K562 (cell line): ENCODE measurements around the gene CLCN4. TPM values are rescaled to one million over a fixed set of nuclear protein-coding genes. Genes with fewer than 3 reads are reported as not detected.

ENCODE experiments used
- C11orf30 ChIP-seq: fragments of 450-650 bp; IDR thresholded peaks from 2 replicates; pipeline ENCODE4 v1.6.1; 2016; ENCODE audit warnings: low read depth, mild to moderate bottlenecking
- DACH1 ChIP-seq: fragments of 450-650 bp; IDR thresholded peaks from 2 replicates; pipeline ENCODE4 v1.6.1; 2018; ENCODE audit not compliant: partially characterized antibody
- ELF4 ChIP-seq: fragments of 450-650 bp; formaldehyde crosslinking; IDR thresholded peaks from 2 replicates; pipeline ENCODE4 v1.4.0; 2022; ENCODE audit warnings: missing genetic modification characterization
- FOXA1 ChIP-seq: fragments of 450-650 bp; IDR thresholded peaks from 2 replicates; pipeline ENCODE4 v1.6.1; 2016; ENCODE audit warnings: mild to moderate bottlenecking, borderline replicate concordance
- HDAC1 ChIP-seq, 2 experiments: fragments of 450-650 bp; IDR thresholded peaks; 2 replicates each; pipeline ENCODE4 v1.6.1; 2016 to 2017; ENCODE audit warnings: inconsistent platforms in 1 of 2, mild to moderate bottlenecking in 1 of 2, moderate library complexity in 1 of 2
- KDM2B ChIP-seq: fragments of 250-450 bp; sonication (Bioruptor Pico); IDR thresholded peaks from 2 replicates; pipeline ENCODE4 v1.8.0; 2021; ENCODE audit warnings: mild to moderate bottlenecking, moderate library complexity
- MYC ChIP-seq, 2 experiments: fragments of 250-450 bp in 1 of 2; sonication (Bioruptor Pico) in 1 of 2; IDR thresholded peaks; 2 replicates each; pipeline versions ENCODE4 v1.5.1 to v1.6.1; 2012 to 2021; ENCODE audit warnings: low read depth in 2 of 2, borderline replicate concordance in 1 of 2, improper control_type of control experiment in 1 of 2, low read length in 1 of 2, mild to moderate bottlenecking in 1 of 2, moderate library complexity in 1 of 2
- NFE2 ChIP-seq: IDR thresholded peaks from 2 replicates; pipeline ENCODE4 v1.6.1; 2014; ENCODE audit warnings: antibody characterized with exemption, low read depth
- RFX1 ChIP-seq: fragments of 450-650 bp; IDR thresholded peaks from 2 replicates; pipeline ENCODE4 v1.6.1; 2016; ENCODE audit warnings: mild to moderate bottlenecking, moderate library complexity
- SMARCA5 ChIP-seq: fragments of 450-650 bp; IDR thresholded peaks from 2 replicates; pipeline ENCODE4 v1.6.1; 2016
- SMC3 ChIP-seq: conservative IDR thresholded peaks from 2 replicates; pipeline ENCODE4 v1.6.1; 2011; ENCODE audit warnings: low read depth, low read length, improper control_type of control experiment; ENCODE audit not compliant: insufficient read depth
- TOE1 ChIP-seq, 2 experiments: fragments of 450-650 bp in 1 of 2; sonication (generic) in 1 of 2; formaldehyde crosslinking in 1 of 2; IDR thresholded peaks; 2 replicates each; pipeline versions ENCODE4 v1.7.1 to v1.8.0; 2016 to 2022; ENCODE audit warnings: borderline replicate concordance in 2 of 2, mild to moderate bottlenecking in 2 of 2, antibody characterized with exemption in 1 of 2, inconsistent platforms in 1 of 2, low read depth in 1 of 2, missing genetic modification reagents in 1 of 2, moderate library complexity in 1 of 2
- TRIM24 ChIP-seq, 2 experiments: fragments of 450-650 bp; IDR thresholded peaks; 2 replicates each; pipeline ENCODE4 v1.6.1; 2016
- WHSC1 ChIP-seq: IDR thresholded peaks from one replicate; pipeline ENCODE4 v1.6.1; 2012; ENCODE audit warnings: low read length, control low read depth, inconsistent platforms
- XRCC3 ChIP-seq: fragments of 450-650 bp; IDR thresholded peaks from 2 replicates; pipeline ENCODE4 v1.6.1; 2017; ENCODE audit warnings: mild to moderate bottlenecking, moderate library complexity
- ZNF174 ChIP-seq: fragments of 250-450 bp; sonication (Bioruptor Pico); IDR thresholded peaks from 2 replicates; pipeline ENCODE4 v1.4.0; 2020; ENCODE audit warnings: mild to moderate bottlenecking
- ZNF23 ChIP-seq: fragments of 250-450 bp; sonication (Bioruptor Pico); IDR thresholded peaks from 2 replicates; pipeline ENCODE4 v1.4.0; 2020; ENCODE audit warnings: mild to moderate bottlenecking
- ZNF263 ChIP-seq: sonication (generic); formaldehyde crosslinking; IDR thresholded peaks from 2 replicates; pipeline ENCODE4 v1.8.0; 2022; ENCODE audit warnings: mild to moderate bottlenecking, missing genetic modification reagents, borderline replicate concordance
- polyA plus RNA-seq, 8 experiments: library from polyadenylated mRNA; depleted of rRNA in 4 of 8; stranded (reverse) in 5 of 8; unstranded in 3 of 8; fragments of >200 nt; fragmentation: Nextera tagmentation in 2 of 8; fragmentation: Illumina TruSeq in 1 of 8; extraction: Ambion mirVana in 2 of 8; extraction: Trizol in 1 of 8; gene quantifications; 2 replicates each; pipeline versions ENCODE4 v1.2.1 to v1.2.3, GENCODE V29; 2011 to 2014; ENCODE audit warnings: inconsistent platforms in 1 of 8, missing spikeins in 1 of 8
- total RNA-seq, 7 experiments: library from RNA; depleted of rRNA in 6 of 7; stranded (reverse); fragments of >200 nt in 6 of 7; fragmentation: Illumina TruSeq in 2 of 7; extraction: Trizol in 2 of 7; gene quantifications; 2 replicates each; pipeline versions ENCODE4 v1.2.1 to v1.2.3, GENCODE V29; 2011 to 2021; ENCODE audit warnings: low replicate concordance in 1 of 7
- TF ChIP-seq, protein P1 (sequence below): fragments of 250-450 bp; sonication (Bioruptor Pico); IDR thresholded peaks from 2 replicates; pipeline ENCODE4 v1.5.0; 2020; ENCODE audit warnings: mild to moderate bottlenecking, borderline replicate concordance
- TF ChIP-seq, protein P2 (sequence below): sonication (generic); formaldehyde crosslinking; IDR thresholded peaks from 2 replicates; pipeline ENCODE4 v1.5.0; 2020; ENCODE audit warnings: missing genetic modification reagents
- TF ChIP-seq, protein P3 (sequence below): fragments of 450-650 bp; IDR thresholded peaks from 2 replicates; pipeline ENCODE4 v1.6.1; 2018; ENCODE audit not compliant: partially characterized antibody
- TF ChIP-seq, protein P4 (sequence below): fragments of 450-650 bp; formaldehyde crosslinking; IDR thresholded peaks from 2 replicates; pipeline ENCODE4 v1.4.0; 2020; ENCODE audit warnings: mild to moderate bottlenecking, moderate library complexity

The CLCN4 gene
- total and polyA plus RNA-seq, 9 of the 15 experiments (the other 6 are each of a cell fraction or from before 2014, with no cell fraction given), result 0.03 to 0.24 (median 0.10) TPM; not detected in 1

DNA sequence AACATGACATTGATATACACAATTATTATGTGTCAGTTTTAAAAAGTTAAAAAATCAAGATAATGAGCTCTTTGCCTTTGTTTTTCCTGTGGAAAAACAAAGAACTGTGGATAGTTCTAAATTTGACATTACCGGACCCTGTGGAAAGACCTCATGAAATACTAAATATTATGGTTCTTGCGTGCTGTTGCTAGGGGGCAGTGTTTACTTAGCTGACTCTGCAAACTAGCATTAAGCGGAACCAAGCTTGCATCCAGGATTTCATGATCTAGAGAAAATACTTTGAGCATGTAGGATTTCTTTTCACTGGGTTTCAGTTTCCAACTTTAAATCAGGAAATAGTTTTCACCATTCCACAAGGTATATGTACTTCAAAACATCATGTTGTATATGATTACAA is 33.6 kb downstream of the CLCN4 start (continued):
- TF ChIP-seq, protein P1, sequence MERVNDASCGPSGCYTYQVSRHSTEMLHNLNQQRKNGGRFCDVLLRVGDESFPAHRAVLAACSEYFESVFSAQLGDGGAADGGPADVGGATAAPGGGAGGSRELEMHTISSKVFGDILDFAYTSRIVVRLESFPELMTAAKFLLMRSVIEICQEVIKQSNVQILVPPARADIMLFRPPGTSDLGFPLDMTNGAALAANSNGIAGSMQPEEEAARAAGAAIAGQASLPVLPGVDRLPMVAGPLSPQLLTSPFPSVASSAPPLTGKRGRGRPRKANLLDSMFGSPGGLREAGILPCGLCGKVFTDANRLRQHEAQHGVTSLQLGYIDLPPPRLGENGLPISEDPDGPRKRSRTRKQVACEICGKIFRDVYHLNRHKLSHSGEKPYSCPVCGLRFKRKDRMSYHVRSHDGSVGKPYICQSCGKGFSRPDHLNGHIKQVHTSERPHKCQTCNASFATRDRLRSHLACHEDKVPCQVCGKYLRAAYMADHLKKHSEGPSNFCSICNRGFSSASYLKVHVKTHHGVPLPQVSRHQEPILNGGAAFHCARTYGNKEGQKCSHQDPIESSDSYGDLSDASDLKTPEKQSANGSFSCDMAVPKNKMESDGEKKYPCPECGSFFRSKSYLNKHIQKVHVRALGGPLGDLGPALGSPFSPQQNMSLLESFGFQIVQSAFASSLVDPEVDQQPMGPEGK, result no peak
- TF ChIP-seq KDM2B (CRISPR knock-in tag) (no peak), ZNF263 (CRISPR knock-in tag) (no peak), NFE2 (peak; percentile 58; the same call in 1 of the 2 replicates), SMC3 (peak; percentile 63; the same call in 1 of the 2 replicates), WHSC1 (no peak), RFX1 (peak; percentile 48), FOXA1 (no peak), HDAC1 (IDR thresholded peaks at IDR 0.05) (no peak), TOE1 (IDR thresholded peaks at IDR 0.05; ENCODE audit: borderline replicate concordance) (no peak), TOE1 (CRISPR knock-in tag; IDR thresholded peaks at IDR 0.05; ENCODE audit: borderline replicate concordance, low read depth) (no peak), C11orf30 (peak; percentile 37), XRCC3 (no peak), ELF4 (no peak), ZNF23 (no peak), DACH1 (no peak), TRIM24 (IDR thresholded peaks at IDR 0.05) (no peak), SMARCA5 (no peak), MYC (IDR thresholded peaks at IDR 0.05; ENCODE audit: low read depth, low read length) (no peak), MYC (CRISPR knock-in tag; IDR thresholded peaks at IDR 0.05; ENCODE audit: borderline replicate concordance, low read depth) (no peak), ZNF174 (CRISPR knock-in tag) (no peak)
- TF ChIP-seq, protein P2, sequence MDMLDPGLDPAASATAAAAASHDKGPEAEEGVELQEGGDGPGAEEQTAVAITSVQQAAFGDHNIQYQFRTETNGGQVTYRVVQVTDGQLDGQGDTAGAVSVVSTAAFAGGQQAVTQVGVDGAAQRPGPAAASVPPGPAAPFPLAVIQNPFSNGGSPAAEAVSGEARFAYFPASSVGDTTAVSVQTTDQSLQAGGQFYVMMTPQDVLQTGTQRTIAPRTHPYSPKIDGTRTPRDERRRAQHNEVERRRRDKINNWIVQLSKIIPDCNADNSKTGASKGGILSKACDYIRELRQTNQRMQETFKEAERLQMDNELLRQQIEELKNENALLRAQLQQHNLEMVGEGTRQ (CRISPR knock-in tag), result no peak
- TF ChIP-seq, protein P3, sequence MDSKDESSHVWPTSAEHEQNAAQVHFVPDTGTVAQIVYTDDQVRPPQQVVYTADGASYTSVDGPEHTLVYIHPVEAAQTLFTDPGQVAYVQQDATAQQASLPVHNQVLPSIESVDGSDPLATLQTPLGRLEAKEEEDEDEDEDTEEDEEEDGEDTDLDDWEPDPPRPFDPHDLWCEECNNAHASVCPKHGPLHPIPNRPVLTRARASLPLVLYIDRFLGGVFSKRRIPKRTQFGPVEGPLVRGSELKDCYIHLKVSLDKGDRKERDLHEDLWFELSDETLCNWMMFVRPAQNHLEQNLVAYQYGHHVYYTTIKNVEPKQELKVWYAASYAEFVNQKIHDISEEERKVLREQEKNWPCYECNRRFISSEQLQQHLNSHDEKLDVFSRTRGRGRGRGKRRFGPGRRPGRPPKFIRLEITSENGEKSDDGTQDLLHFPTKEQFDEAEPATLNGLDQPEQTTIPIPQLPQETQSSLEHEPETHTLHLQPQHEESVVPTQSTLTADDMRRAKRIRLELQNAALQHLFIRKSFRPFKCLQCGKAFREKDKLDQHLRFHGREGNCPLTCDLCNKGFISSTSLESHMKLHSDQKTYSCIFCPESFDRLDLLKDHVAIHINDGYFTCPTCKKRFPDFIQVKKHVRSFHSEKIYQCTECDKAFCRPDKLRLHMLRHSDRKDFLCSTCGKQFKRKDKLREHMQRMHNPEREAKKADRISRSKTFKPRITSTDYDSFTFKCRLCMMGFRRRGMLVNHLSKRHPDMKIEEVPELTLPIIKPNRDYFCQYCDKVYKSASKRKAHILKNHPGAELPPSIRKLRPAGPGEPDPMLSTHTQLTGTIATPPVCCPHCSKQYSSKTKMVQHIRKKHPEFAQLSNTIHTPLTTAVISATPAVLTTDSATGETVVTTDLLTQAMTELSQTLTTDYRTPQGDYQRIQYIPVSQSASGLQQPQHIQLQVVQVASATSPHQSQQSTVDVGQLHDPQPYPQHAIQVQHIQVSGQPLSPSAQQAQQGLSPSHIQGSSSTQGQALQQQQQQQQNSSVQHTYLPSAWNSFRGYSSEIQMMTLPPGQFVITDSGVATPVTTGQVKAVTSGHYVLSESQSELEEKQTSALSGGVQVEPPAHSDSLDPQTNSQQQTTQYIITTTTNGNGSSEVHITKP, result no peak
- TF ChIP-seq, protein P4, sequence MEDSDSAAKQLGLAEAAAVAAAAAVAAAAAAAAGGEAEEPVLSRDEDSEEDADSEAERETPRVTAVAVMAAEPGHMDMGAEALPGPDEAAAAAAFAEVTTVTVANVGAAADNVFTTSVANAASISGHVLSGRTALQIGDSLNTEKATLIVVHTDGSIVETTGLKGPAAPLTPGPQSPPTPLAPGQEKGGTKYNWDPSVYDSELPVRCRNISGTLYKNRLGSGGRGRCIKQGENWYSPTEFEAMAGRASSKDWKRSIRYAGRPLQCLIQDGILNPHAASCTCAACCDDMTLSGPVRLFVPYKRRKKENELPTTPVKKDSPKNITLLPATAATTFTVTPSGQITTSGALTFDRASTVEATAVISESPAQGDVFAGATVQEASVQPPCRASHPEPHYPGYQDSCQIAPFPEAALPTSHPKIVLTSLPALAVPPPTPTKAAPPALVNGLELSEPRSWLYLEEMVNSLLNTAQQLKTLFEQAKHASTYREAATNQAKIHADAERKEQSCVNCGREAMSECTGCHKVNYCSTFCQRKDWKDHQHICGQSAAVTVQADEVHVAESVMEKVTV (CRISPR knock-in tag), result peak; percentile 56
